ENCODE results near the gene RARA.
A peak's percentile ranks its signal among the peaks of the same experiment; 100 is the strongest.

The RARA gene

GRCh38 chr17:40309031-40309948 is at the start of gene RARA:
Gene RARA (plus strand): TSS chr17:40309180. CDS start chr17:40331219, 22,039 bp downstream.
- peak; percentile 78 for DNase-seq

DNA sequence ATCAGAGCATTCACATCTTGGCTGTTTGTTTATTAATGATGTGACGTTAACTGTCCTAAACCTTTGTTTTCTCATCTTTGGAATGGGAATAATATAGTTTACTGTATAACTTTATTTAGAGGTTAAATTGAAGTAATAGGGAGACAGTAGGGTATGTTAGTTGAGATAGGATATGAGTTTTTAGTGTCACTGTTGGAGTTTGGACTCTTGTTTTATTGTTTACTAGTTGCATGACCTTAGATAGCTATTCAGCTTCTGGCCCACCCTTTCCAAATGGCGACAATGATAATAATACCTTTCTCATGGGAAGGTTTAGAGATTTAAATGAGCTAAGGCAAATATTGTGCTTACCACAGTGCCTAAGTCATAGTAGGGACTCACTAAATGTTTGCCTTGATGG is 49.5 kb upstream of the RARA start:
- DNase-seq: no peak

- DNase-seq: no peak
Measured at GRCh38 chr17:40260528-40260927, 48.5 kb upstream of the RARA start.

DNA sequence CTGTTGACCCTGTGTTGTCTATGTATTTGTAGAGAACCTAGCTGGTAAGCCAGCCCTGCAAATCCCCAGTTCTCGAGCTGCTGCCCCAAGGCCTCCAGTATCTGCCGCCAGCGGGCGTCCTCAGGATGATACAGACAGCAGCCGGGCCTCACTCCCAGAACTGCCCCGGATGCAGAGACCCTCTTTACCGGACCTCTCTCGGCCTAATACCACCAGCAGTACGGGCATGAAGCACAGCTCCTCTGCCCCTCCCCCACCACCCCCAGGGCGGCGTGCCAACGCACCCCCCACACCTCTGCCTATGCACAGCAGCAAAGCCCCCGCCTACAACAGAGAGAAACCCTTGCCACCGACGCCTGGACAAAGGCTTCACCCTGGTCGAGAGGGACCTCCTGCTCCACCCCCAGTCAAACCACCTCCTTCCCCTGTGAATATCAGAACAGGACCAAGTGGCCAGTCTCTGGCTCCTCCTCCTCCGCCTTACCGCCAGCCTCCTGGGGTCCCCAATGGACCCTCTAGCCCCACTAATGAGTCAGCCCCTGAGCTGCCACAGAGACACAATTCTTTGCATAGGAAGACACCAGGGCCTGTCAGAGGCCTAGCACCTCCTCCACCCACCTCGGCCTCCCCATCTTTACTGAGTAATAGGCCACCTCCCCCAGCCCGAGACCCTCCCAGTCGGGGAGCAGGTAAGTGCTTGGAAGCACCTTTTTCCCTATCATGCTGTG is 44.4 kb upstream of the RARA start:
- DNase-seq: no peak

DNA sequence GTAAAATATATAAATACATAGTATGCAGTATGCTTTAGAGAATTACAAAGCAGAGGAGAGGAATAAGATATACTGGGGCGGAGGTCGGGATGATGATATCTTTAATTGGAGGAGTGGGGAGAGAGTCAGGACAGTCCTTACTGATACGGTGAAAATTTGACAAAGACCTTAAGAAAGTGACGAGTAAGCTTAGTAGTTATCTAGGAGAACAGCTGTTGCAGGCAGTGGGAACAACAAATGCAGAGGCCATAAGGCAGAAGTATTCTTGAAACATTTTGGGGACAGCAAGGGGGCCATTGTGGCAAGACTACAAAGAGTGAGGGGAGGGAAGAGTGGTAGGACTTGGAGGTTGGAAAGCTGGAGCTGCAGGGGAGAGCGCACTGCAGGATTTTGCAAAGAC is 43.6 kb upstream of the RARA start:
- no peak for DNase-seq

- DNase-seq: no peak
Measured at GRCh38 chr17:40266882-40267281, 42.1 kb upstream of the RARA start.

DNA sequence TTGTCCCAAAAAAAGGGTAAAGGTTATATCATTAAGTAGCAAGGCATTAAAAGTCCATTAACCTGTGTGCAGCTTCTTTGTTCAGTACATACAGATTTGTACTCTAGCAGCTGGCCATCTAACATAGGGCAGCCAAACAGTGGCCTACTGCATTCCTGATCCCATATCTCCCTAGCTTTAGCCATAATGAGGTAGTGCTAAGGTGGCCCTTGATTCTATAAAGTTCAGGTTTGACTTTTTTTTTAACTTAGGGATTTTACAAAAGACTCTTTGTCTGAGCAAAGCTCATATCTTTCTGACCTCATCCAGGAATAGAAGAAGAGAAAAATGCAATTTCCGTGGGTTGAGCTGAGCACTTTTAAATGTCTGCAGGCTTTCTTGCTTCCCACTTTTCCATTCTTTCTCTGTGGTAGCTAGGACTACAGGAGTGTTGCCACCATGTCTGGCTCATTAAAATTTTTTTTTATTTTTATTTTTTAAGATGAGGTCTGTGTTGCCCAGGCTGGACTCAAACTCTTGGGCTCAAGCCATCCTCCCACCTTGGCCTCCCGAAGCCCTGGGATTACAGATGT is 40.8 kb upstream of the RARA start:
- DNase-seq: no peak

DNA sequence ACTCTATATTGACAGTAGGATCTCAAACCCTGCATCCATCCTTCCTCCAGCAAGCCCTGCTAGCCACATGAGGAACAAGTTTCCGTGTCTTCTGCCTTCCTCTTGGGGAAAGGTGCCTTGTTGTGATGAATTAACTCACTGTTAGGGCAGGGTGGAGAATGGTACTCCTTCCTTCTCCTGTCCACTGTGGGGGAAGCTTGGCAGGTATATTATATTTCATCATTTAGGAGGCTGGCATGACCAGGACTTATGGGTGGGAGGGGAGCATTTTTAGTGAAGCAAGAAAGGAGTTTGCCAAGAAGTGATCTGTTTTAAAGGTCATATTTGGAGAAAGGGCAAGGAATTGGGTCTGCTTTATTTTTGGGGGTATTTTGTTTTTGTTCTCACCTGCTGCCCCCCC is 30.6 kb upstream of the RARA start:
- DNase-seq: no peak

DNA sequence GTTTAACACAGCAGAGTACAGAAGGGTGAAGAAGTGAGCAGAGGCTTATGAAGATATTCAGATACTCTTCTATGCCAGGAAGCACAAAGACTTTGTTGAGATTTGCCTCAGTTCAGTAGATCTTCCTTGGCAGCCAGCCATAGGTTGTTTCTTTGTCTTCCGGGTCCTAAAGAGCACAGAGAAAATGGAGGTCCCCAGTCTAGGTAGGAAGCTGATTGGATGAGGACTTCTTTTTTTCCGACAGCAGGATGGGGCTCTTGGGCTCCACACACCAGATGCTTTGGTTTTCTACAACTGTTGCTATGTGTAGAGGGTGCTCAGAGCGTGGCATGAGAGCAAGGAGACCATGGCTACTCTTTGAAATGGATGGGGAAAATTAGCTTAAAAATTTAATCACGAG is 29.6 kb upstream of the RARA start:
- peak; percentile 82 for DNase-seq

GRCh38 chr17:40281663-40282062 is 27.3 kb upstream of the RARA start:
- DNase-seq: no peak

- no peak for DNase-seq
Measured at GRCh38 chr17:40283662-40284061, 25.3 kb upstream of the RARA start.

- DNase-seq: peak; percentile 16
Measured at GRCh38 chr17:40284085-40284713, 24.8 kb upstream of the RARA start.

- DNase-seq: no peak
Measured at GRCh38 chr17:40286473-40286872, 22.5 kb upstream of the RARA start.

DNA sequence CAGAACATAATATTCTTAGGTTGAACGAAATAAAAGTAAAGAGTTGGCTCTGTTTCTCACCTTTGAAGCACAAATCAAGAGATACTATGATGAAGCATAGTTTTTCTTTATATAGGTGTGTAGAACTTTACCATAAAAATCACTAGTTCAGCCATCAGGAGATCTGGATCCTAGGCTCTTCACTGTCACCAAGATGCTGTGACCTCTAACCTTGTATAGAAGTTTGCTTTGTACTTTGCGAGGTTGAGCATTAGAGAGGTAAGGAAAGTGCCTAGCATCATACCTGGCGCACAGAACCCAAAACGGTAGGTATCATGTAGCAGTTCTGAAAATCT is 21.9 kb upstream of the RARA start:
- no peak for DNase-seq

- DNase-seq: peak; percentile 100
Measured at GRCh38 chr17:40287494-40288369, 21.2 kb upstream of the RARA start, which contains the start of gene CDC6. Gene CDC6 (plus strand): TSS chr17:40287879. CDS start chr17:40289421, 1,542 bp downstream.

DNA sequence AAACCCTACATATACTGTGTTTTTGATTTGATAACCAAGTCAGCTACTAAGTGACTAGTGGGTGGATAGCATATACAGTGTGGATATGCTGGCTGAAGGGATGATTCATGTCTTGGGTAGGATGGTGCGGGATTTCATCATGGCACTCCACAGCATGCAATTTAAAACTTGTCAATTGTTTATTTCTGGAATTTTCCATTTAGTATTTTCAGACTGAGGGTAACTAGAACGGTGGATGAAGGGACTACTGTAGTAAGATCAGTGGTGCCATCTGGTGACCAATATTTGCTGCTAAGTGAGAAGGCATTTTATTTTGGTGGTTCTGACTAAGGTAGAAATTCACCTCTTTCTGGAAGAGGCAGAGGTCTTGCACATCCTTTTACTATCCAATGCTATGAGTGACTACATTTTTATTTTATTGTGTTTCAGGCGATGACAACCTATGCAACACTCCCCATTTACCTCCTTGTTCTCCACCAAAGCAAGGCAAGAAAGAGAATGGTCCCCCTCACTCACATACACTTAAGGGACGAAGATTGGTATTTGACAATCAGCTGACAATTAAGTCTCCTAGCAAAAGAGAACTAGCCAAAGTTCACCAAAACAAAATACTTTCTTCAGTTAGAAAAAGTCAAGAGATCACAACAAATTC is 18.2 kb upstream of the RARA start:
- DNase-seq: peak; percentile 83

- DNase-seq: no peak
Measured at GRCh38 chr17:40291281-40291664, 17.7 kb upstream of the RARA start.

GRCh38 chr17:40293363-40293762 is 15.6 kb upstream of the RARA start:
- no peak for DNase-seq

DNA sequence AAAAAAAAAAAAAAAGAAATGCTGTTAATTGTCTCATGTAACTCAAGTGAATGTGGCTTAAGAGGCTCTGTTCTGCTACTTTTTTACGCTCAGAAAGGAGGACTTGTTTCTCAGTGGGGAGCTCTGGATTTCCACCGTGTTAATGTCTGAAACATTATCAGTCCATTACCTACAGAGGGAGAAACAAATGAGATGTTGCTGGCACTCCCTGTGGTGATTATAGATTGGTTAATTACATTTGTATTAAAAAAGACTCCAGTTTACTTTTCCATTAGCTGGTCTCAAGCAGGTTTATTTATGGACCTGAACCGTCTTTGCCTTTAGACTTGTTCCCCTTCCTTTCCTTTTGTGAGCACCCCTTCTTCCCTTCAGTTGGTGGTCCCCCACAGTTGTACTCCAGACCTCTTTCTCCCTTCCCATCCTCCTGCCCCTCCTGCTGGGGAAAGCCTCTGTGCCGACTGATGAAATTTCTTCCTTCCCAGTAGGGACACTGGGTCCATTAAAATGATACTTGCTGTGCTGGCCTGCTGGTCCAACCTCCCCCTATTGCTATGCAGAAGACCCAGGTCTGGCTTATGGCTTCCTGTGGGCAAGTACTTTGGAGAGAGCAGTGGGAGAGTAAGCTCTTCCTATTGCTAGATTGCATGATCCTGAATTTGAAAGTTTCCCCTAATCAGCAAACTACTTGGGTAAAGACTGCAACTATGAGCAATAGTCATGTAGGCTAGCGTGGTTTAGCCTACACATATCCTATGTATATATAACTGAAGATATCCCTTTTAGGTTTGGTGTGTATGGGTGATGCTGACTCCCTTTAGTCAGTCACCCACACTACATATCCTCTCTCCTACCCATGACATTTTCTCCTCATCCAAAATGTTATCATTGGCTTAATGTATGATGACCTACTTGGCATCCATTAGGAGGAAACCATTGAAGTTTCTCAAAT is 13.2 kb upstream of the RARA start:
- no peak for DNase-seq

GRCh38 chr17:40297511-40297910 is 11.5 kb upstream of the RARA start:
- no peak for DNase-seq

DNA sequence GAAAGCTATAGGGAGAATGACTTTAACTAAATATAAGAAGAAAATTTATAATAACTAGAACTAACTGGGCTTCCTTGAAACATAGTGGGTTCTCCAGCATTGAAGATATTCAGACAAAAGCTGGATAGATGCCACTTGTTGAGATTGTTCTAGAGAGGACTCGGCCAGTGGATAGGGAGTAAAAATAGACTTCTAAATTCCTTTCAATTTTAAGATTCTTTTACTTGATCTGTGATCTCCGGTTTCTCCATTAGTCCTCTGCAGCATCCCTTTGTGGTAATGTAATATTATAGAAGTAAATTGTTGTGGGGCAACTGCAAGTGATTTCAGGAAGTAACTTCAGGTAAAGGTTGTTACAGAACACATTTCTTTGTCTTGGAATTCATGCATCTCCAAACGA is 10.3 kb upstream of the RARA start:
- DNase-seq: no peak

Data from NCI-H82 (cell line).